Liver (tissue), 9 donors: ENCODE data around the gene KIF3C. TPM values are rescaled to one million over a fixed set of nuclear protein-coding genes. Genes with fewer than 3 reads are reported as not detected.

ENCODE experiments used
- DNase-seq: peaks from one replicate; pipeline ENCODE4 v3.0.0-alpha.2; 2017; ENCODE audit warnings: low spot score
- H3K27ac ChIP-seq, 2 donors: one replicate each; pipeline ENCODE4 v1.7.0; 2013; ENCODE audit warnings: inconsistent platforms in 2 of 2, low read length in 2 of 2, control low read depth in 1 of 2, low read depth in 1 of 2, mild to moderate bottlenecking in 1 of 2
- H3K27me3 ChIP-seq, 4 donors: one replicate each; pipeline versions ENCODE4 v1.6.1 to v1.7.0; 2013; ENCODE audit warnings: low read length in 3 of 4, inconsistent platforms in 1 of 4, mild to moderate bottlenecking in 1 of 4, moderate library complexity in 1 of 4; ENCODE audit not compliant: control insufficient read depth in 4 of 4, insufficient read depth in 4 of 4
- H3K36me3 ChIP-seq, 4 donors: one replicate each; pipeline versions ENCODE4 v1.6.1 to v1.7.0; 2013; ENCODE audit warnings: low read length in 3 of 4, mild to moderate bottlenecking in 3 of 4, low read depth in 1 of 4, moderate library complexity in 1 of 4; ENCODE audit not compliant: control insufficient read depth in 4 of 4, insufficient read depth in 3 of 4
- H3K4me1 ChIP-seq, 4 donors: one replicate each; pipeline versions ENCODE4 v1.6.1 to v1.7.0; 2013; ENCODE audit warnings: low read length in 3 of 4, mild to moderate bottlenecking in 3 of 4, moderate library complexity in 1 of 4; ENCODE audit not compliant: control insufficient read depth in 4 of 4, insufficient read depth in 4 of 4
- H3K4me3 ChIP-seq, 3 donors: one replicate each; pipeline versions ENCODE4 v1.6.1 to v1.7.0; 2013; ENCODE audit warnings: low read length in 3 of 3, control low read depth in 1 of 3, low read depth in 1 of 3, mild to moderate bottlenecking in 1 of 3
- H3K9ac ChIP-seq, 2 donors: one replicate each; pipeline ENCODE4 v1.7.0; 2013; ENCODE audit warnings: low read length in 2 of 2, mild to moderate bottlenecking in 2 of 2, moderate library complexity in 2 of 2, control low read depth in 1 of 2, low read depth in 1 of 2
- H3K9me3 ChIP-seq, 4 donors: one replicate each; pipeline versions ENCODE4 v1.6.1 to v1.7.0; 2013; ENCODE audit warnings: low read length in 3 of 4; ENCODE audit not compliant: control insufficient read depth in 4 of 4
- EGR1 ChIP-seq, 2 donors: IDR thresholded peaks; 2 replicates each; pipeline ENCODE4 v1.6.1; 2016 to 2018; ENCODE audit warnings: antibody characterized with exemption in 2 of 2, low read depth in 2 of 2
- FOXA1 ChIP-seq: IDR thresholded peaks from 2 replicates; pipeline ENCODE4 v1.6.1; 2016; ENCODE audit warnings: antibody characterized with exemption
- FOXA2 ChIP-seq: IDR thresholded peaks from 2 replicates; pipeline ENCODE4 v1.6.1; 2016; ENCODE audit warnings: antibody characterized with exemption
- GABPA ChIP-seq, 2 donors: IDR thresholded peaks in 1 of 2; conservative IDR thresholded peaks in 1 of 2; 2 replicates each; pipeline ENCODE4 v1.6.1; 2016; ENCODE audit warnings: antibody characterized with exemption in 2 of 2, mild to moderate bottlenecking in 1 of 2, moderate library complexity in 1 of 2
- HNF4A ChIP-seq, 2 donors: conservative IDR thresholded peaks; 2 replicates each; pipeline ENCODE4 v1.6.1; 2016; ENCODE audit warnings: antibody characterized with exemption in 2 of 2, mild to moderate bottlenecking in 2 of 2
- HNF4G ChIP-seq: IDR thresholded peaks from 2 replicates; pipeline ENCODE4 v1.6.1; 2016; ENCODE audit warnings: antibody characterized with exemption
- JUND ChIP-seq, 2 donors: IDR thresholded peaks; 2 replicates each; pipeline ENCODE4 v1.6.1; 2016; ENCODE audit warnings: antibody characterized with exemption in 2 of 2
- NR2F2 ChIP-seq: IDR thresholded peaks from 2 replicates; pipeline ENCODE4 v1.6.1; 2016; ENCODE audit warnings: antibody characterized with exemption
- RAD21 ChIP-seq, 2 donors: IDR thresholded peaks; 2 replicates each; pipeline ENCODE4 v1.6.1; 2016; ENCODE audit warnings: antibody characterized with exemption in 2 of 2, mild to moderate bottlenecking in 2 of 2
- RXRA ChIP-seq, 2 donors: IDR thresholded peaks; 2 replicates each; pipeline ENCODE4 v1.6.1; 2017 to 2018; ENCODE audit warnings: antibody characterized with exemption in 2 of 2, mild to moderate bottlenecking in 1 of 2
- SP1 ChIP-seq: IDR thresholded peaks from 2 replicates; pipeline ENCODE4 v1.6.1; 2018; ENCODE audit warnings: antibody characterized with exemption, mild to moderate bottlenecking
- TAF1 ChIP-seq: conservative IDR thresholded peaks from 2 replicates; pipeline ENCODE4 v1.6.1; 2016; ENCODE audit warnings: antibody characterized with exemption, mild to moderate bottlenecking
- YY1 ChIP-seq: IDR thresholded peaks from 2 replicates; pipeline ENCODE4 v1.6.1; 2016; ENCODE audit warnings: antibody characterized with exemption, mild to moderate bottlenecking
- WGBS: extraction: QIAGEN DNeasy Blood & Tissue Kit; methylation state at CpG from one replicate; pipeline ENCODE4 v1.1.7; 2013; 5-methylcytosine and 5-hydroxymethylcytosine counted together
- polyA plus RNA-seq, 2 donors: library from polyadenylated mRNA; stranded (reverse) in 1 of 2; unstranded in 1 of 2; fragments of 200-250 nt in 1 of 2; fragments of >200 nt in 1 of 2; fragmentation: Nextera tagmentation in 1 of 2; extraction: Ambion mirVana in 1 of 2; gene quantifications; one replicate each; pipeline versions ENCODE4 v1.2.1 to v1.2.3, GENCODE V29; 2013 to 2015
- total RNA-seq, 2 donors: library from RNA; depleted of rRNA; stranded (reverse); fragments of >200 nt; gene quantifications; one replicate each; pipeline ENCODE4 v1.2.3, GENCODE V29; 2014
- TF ChIP-seq, protein P1 (sequence below): IDR thresholded peaks from 2 replicates; pipeline ENCODE4 v1.6.1; 2016; ENCODE audit warnings: antibody characterized with exemption, mild to moderate bottlenecking
- TF ChIP-seq, protein P2 (sequence below): IDR thresholded peaks from 2 replicates; pipeline ENCODE4 v1.6.1; 2016; ENCODE audit warnings: antibody characterized with exemption
- TF ChIP-seq, protein P3 (sequence below): IDR thresholded peaks from 2 replicates; pipeline ENCODE4 v1.6.1; 2016; ENCODE audit warnings: antibody characterized with exemption
- TF ChIP-seq, protein P4 (sequence below): IDR thresholded peaks from 2 replicates; pipeline ENCODE4 v1.6.1; 2016; ENCODE audit warnings: antibody characterized with exemption
- donor health status: healthy.
- donor health status: healthy.
- donor health status: healthy.
- donor health status: healthy.
- donor health status: healthy.

The KIF3C gene
- total and polyA plus RNA-seq, 4 donors = 0.26 to 0.93 (median 0.67) TPM

DNA sequence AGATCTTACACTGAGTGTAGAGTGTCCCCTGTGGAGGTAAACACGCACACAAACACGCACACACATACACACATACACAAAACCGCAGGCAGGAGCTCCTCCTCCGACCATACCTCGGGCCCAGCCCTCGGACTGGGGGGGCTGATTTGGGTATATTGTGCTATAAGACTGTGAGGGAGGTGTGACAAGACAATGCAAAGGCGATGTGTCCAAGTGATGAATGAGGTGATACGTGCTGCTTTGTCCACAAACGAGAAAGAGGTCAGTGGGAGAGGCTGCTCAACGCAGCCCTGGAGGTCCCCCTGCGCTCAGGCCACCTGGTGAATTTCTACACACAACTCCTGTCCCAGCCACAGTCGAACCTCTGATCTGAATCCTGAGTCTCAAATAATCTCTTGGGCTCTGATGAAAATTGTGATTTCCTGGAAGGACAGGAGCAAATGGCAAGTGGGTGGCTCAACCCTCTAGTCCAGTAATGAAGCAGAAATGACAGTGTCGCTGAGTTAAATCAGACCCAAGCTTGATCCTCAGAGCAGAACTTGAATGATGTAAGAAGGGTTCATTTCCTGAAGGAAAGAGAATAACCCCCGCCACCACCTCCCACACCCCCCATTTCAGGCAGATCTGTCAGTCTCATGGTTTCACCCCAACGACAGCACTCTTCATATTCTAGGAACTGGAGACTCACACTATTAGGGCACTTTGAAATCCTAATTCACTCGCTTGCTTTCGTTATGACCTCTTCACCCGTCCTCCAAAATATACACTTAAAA lies 55.1 kb downstream of the KIF3C start:
- 83% methylated on average over 18 of the region's 18 CpGs for WGBS
- no peak overlapping the region for H3K27ac ChIP-seq
- H3K4me1 ChIP-seq = no peaks in the 10 kb centered on the region
- no peak overlapping the region for H3K4me3 ChIP-seq
- H3K36me3 ChIP-seq = no peaks in the 10 kb centered on the region
- no peak overlapping the region for H3K9ac ChIP-seq
- TF ChIP-seq, protein P1, sequence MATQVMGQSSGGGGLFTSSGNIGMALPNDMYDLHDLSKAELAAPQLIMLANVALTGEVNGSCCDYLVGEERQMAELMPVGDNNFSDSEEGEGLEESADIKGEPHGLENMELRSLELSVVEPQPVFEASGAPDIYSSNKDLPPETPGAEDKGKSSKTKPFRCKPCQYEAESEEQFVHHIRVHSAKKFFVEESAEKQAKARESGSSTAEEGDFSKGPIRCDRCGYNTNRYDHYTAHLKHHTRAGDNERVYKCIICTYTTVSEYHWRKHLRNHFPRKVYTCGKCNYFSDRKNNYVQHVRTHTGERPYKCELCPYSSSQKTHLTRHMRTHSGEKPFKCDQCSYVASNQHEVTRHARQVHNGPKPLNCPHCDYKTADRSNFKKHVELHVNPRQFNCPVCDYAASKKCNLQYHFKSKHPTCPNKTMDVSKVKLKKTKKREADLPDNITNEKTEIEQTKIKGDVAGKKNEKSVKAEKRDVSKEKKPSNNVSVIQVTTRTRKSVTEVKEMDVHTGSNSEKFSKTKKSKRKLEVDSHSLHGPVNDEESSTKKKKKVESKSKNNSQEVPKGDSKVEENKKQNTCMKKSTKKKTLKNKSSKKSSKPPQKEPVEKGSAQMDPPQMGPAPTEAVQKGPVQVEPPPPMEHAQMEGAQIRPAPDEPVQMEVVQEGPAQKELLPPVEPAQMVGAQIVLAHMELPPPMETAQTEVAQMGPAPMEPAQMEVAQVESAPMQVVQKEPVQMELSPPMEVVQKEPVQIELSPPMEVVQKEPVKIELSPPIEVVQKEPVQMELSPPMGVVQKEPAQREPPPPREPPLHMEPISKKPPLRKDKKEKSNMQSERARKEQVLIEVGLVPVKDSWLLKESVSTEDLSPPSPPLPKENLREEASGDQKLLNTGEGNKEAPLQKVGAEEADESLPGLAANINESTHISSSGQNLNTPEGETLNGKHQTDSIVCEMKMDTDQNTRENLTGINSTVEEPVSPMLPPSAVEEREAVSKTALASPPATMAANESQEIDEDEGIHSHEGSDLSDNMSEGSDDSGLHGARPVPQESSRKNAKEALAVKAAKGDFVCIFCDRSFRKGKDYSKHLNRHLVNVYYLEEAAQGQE = no peak
- TF ChIP-seq RXRA (IDR thresholded peaks at IDR 0.05) (no peak), JUND (IDR thresholded peaks at IDR 0.05) (no peak), HNF4A (conservative IDR thresholded peaks at IDR 0.05) (no peak), EGR1 (IDR thresholded peaks at IDR 0.05; ENCODE audit: low read depth in 2 of 2) (no peak), YY1 (no peak), GABPA (IDR thresholded peaks at IDR 0.05 in 1 of 2, conservative IDR thresholded peaks at IDR 0.05 in 1 of 2) (no peak), FOXA2 (no peak)
- TF ChIP-seq, protein P2, sequence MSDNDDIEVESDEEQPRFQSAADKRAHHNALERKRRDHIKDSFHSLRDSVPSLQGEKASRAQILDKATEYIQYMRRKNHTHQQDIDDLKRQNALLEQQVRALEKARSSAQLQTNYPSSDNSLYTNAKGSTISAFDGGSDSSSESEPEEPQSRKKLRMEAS = no peak
- TF ChIP-seq, protein P3, sequence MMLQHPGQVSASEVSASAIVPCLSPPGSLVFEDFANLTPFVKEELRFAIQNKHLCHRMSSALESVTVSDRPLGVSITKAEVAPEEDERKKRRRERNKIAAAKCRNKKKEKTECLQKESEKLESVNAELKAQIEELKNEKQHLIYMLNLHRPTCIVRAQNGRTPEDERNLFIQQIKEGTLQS = no peak
- TF ChIP-seq, protein P4, sequence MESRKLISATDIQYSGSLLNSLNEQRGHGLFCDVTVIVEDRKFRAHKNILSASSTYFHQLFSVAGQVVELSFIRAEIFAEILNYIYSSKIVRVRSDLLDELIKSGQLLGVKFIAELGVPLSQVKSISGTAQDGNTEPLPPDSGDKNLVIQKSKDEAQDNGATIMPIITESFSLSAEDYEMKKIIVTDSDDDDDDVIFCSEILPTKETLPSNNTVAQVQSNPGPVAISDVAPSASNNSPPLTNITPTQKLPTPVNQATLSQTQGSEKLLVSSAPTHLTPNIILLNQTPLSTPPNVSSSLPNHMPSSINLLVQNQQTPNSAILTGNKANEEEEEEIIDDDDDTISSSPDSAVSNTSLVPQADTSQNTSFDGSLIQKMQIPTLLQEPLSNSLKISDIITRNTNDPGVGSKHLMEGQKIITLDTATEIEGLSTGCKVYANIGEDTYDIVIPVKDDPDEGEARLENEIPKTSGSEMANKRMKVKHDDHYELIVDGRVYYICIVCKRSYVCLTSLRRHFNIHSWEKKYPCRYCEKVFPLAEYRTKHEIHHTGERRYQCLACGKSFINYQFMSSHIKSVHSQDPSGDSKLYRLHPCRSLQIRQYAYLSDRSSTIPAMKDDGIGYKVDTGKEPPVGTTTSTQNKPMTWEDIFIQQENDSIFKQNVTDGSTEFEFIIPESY = no peak
- H3K27me3 ChIP-seq = no peaks in the 10 kb centered on the region
- no peaks in the 10 kb centered on the region for H3K9me3 ChIP-seq
- no peak for DNase-seq

DNA sequence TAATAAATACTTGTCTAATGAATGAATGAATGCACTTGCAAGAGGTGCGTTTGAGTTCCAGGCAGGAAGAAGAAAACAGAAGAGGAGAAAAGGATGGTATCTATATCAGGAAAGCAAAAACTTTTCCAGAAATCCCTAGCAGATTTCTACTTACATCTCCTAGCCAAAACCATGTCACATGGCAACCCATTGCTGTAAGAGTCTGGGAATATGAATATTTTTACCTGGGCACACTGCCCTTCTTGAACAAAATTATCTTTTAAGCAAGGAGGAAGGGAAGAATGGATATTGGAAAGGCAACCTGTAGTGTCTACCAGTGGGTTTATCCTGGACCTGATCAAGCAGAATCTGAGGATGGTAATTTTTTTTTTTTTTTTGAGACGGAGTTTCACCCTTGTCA lies 59.8 kb downstream of the KIF3C start:
- no peak overlapping the region for H3K9ac ChIP-seq
- no peaks in the 10 kb centered on the region for H3K9me3 ChIP-seq
- H3K36me3 ChIP-seq = no peaks in the 10 kb centered on the region
- no peaks in the 10 kb centered on the region for H3K27me3 ChIP-seq
- no peak for TF ChIP-seq EGR1 (IDR thresholded peaks at IDR 0.05; ENCODE audit: low read depth in 2 of 2)
- TF ChIP-seq FOXA2 = no peak
- TF ChIP-seq, protein P1 = no peak
- TF ChIP-seq, protein P3 = no peak
- TF ChIP-seq NR2F2 = no peak
- TF ChIP-seq RXRA (IDR thresholded peaks at IDR 0.05) = no peak
- TF ChIP-seq, protein P2 = no peak
- TF ChIP-seq YY1 = no peak
- no peak for TF ChIP-seq FOXA1
- TF ChIP-seq SP1 = no peak
- TF ChIP-seq JUND (IDR thresholded peaks at IDR 0.05) = no peak
- no peak for TF ChIP-seq RAD21 (IDR thresholded peaks at IDR 0.05)
- no peak for TF ChIP-seq TAF1
- TF ChIP-seq GABPA (IDR thresholded peaks at IDR 0.05 in 1 of 2, conservative IDR thresholded peaks at IDR 0.05 in 1 of 2) = no peak
- TF ChIP-seq, protein P4 = no peak
- TF ChIP-seq HNF4G = no peak
- DNase-seq = no peak
- 85% methylated on average over 2 of the region's 2 CpGs for WGBS
- no peak overlapping the region for H3K27ac ChIP-seq
- H3K4me1 ChIP-seq = no peaks in the 10 kb centered on the region
- no peak overlapping the region for H3K4me3 ChIP-seq
